HG02885 (cell line): ENCODE results near the gene CDC5L.
A peak's percentile ranks its signal among the peaks of the same experiment; 100 is the strongest.
"Not testable (repeated sequence)": the region's sequence is repeated elsewhere in the genome, so short reads cannot be mapped to it uniquely, and the experiment has no call there.

Source experiments
- ATAC-seq: cut with Tn5 transposase; IDR thresholded peaks from one replicate; pipeline ENCODE4 v1.9.1; 2021; ENCODE audit warnings: mild to moderate bottlenecking; ENCODE audit not compliant: unreplicated experiment, poor library complexity

The CDC5L gene

DNA sequence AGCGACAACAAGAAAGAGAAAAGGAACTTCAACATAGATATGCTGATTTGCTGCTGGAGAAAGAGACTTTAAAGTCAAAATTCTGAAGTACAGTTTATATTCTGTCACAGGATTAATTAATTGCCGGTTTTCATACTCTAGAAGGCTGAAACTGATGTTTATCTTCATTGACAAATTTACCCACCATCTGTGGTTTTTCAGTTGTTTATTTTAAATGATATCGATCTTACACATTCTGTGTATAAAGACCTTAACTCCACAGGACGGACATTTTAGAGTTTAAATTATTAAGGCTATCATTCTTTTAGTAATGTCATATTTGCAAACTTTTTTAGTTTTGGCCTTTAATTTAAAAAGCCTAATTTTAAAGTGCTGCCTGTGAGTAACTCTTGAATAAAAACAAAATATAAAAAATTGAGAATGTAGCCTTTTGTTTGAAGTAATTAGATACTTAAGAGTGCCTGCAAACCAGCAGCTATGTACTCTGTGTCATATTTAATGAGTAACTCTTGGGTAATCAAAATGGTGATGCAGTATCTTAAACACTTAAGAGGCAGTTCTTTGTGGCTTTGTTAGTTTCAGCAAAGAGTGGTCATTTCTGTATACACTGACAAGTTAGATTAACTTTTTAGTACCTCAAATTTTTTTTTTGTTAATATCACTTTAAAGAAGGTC is 59.3 kb downstream of the CDC5L start:
- ATAC-seq: no peak

DNA sequence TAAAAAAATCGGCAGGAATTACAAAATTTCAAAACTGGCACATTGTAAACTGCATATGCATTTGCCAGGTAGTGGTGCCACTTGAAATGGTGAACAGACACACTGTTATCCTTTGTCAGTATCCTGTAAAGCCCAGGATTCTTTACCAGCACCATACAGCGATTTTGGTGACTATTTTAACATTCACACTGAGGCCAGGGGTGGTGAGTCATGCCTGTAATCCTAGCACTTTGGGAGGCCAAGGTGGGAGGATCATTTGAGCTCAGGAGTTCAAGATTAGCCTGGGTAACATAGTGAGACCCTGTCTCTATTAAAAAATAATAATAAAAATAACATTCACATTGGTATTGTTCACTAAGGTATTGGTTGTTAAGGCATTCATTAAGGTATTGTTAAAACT is 61.7 kb downstream of the CDC5L start:
- not testable (repeated sequence) for ATAC-seq

DNA sequence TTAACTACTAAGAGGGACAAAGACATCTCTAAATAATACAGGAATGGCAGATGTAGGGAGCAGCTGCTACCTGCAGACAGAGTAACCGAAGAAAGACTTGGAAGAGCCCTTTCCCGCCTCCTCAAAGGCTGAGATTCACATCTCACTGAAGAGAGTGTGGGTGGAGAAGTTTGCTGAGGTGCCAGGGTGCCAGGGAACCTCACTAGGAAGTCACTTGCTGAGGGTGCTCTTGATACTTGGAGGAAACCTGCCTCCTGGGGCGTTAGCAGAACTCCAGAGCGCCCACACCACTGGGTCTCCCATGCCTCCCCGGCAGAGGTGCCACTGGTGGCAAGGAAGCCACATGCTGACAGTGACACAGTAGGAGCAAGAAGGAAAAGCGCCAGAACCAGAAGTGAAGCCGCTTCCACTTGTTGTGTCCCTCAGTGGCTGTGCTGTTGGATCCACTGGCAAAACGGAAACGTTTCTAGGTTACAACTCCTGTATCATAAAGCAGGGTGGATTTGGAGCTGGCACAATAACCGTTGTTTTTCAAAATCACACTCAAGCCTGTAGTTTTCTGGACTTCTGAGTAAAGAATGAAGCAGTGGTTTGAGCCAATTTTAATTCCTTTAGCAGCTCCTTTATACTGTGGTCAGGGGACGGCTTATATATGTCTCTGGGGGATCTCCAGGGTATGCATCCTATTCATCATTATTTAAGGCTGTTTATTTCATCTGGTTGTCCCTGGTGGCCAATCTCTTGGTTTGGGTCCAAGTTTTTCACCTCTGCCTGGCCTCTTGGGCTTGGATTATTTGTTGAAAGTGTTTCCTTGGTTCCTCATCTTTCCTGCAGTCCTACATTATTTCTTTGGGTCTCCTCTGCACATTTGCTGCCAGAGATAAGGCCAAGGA is 64.5 kb downstream of the CDC5L start:
- ATAC-seq: no peak

DNA sequence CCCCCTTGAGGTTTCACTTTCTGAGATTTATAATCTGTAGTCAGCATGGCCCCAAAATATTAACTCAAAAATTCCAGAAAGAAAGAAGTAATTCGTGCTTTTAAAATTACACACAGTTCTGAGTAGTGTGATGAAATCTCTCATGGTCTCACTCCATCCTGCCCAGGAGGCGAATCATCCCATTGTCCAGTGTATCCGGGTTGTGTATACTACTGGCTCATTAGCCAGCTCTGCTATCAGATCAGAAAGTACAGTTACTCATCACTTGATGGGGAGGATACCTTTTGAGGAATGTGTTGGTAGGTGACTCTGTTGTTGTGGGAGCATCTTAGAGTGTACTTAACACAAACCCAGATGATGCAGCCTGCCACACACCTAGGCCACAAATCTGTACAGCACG is 65.2 kb downstream of the CDC5L start:
- no peak for ATAC-seq

DNA sequence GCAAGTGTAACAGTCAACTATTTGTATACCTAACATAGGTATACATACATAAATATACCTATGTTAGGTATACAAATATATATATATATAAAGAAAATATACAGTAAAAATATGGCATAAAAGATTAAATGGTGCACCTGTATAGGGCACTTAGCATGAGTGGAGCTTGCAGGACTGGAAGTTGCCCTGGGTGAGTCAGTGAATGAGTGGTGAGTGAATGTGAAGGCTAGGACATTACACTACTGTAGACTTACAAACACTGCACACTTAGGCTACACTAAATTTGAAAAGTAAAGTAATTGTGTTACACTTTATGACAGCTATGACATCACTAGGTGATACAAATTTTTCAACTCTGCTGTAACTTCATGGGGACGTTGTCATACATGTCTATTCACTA is 65.6 kb downstream of the CDC5L start:
- no peak for ATAC-seq

DNA sequence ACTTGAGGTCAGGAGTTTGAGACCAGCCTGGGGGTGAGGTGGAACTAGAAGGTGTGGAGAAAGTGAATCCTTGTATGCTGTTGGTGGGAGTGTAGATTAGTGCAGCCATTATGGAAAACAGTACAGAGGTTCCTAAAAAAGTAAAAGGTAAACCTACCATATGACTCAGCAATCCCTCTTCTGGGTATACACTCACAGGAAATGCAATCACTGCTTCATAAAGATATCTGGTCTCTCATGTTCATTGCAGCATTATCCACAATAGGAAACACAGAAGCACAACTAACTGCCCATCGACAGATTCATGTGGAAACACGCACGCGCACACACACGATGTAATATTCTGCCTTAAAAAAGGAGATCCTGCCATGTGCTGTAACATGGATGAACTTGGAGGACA is 66.7 kb downstream of the CDC5L start:
- ATAC-seq: no peak

DNA sequence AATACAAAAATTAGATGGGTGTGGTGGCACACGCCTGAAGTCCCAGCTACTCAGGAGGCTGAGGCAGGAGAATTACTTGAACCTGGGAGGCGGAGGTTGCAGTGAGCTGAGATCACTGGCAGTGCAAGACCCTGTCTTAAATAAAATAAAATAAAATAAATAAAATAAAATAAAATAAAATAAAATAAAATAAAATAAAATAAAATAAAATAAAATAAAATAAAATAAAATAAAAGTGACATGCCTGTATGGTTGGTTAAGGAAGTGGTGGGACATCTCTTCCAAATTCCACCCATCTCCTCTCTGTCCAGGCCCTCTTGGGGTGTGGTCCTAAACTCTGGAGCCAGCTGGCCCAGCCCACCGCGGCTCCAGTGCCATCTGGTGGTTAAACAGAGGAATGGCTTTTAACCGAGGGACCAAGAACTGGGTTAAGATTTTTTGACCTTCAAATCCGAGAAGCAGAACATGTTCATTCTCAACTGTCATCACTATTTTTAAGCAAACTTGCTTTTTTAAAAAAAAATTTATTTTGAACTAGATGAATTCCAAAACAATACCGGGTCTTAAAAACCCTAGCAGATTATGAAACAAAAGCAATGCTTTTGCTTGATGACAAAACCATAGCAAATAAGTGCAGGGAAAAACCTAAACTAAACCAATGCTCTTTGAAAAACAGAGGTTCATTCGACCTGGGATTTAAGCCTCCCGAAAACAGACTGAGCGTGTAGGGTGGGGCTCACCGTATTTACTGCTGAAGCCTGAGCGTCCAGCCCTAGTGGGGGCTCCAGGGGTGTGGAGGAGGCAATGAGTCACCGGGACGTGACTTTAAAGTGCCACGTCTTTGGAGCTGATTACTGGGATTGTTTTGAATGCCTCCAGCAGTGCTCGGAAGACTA is 68.8 kb downstream of the CDC5L start:
- peak; percentile 71 for ATAC-seq

DNA sequence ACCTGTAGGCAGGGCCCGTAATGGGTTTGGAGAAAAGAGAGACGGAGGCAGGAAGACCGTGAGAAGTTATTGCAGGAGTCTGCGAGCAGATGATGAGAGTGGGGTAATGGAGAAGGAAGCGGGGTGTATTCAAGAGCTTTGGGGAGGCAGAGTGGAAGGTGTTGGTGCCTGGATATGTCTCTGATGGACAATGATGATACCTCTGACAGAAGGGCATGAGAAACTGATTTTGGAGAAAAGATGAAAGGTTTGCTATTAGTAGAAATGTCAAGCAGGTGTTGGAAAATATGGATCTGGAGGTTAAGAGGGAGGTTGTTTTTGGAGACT is 69.4 kb downstream of the CDC5L start:
- ATAC-seq: no peak

DNA sequence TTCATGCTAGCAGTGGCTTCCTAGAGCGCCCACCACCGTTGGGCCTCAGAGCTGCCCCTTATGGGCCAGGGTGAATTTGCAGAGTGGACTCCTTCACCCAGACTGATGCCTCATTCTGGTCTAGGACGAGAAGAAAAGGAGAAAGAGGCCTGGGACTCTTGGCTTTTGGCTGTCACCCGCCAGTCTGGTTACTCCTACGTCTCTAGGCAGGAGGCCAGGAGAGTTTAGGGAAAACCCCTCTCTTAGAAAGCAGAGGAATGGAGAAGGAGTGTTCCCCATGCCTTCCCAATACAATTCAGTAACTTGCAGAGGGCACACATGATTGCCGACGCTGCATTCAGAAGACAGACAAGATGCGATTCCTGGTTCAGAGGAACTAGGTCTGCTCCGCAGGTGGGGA is 70.1 kb downstream of the CDC5L start:
- no peak for ATAC-seq

DNA sequence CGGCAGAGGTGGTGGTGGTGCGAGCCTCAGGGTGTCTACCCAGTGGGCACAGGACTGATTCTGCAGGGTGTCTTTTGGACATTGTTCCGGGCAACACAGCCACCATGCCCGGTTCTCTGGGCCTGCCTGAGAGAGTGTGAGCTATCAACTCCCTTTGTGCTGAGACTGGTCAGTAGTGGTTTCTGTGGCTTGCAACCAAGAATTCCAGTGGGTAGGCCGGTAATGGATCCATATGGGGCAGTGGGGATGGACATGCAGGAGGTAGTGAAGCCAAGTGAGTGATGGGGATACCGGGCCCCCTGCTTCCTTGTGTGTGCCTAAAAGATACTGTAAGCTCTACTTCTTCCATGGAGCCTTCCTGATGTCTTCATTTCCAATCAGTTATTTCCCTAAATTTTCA is 71.0 kb downstream of the CDC5L start:
- ATAC-seq: no peak

DNA sequence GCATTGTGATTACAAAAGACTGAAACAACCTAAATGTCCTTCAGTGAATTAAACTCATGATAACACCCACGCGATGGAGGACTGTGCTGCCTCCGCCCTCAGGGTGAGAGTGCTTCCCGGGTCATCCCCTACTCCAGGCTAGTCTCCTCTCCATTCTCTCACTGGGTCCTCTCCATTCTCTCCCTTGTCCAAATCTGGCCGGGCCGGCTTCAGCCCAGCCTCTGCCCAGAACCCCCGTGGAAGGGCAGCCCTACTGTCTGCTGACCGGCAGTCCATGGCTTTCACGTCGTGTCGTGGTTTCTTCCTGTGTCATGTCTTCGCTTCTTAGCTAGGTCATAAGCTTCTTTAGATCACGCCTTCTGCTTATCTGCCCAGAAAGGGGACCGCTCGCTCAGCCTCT is 74.8 kb downstream of the CDC5L start:
- no peak for ATAC-seq

DNA sequence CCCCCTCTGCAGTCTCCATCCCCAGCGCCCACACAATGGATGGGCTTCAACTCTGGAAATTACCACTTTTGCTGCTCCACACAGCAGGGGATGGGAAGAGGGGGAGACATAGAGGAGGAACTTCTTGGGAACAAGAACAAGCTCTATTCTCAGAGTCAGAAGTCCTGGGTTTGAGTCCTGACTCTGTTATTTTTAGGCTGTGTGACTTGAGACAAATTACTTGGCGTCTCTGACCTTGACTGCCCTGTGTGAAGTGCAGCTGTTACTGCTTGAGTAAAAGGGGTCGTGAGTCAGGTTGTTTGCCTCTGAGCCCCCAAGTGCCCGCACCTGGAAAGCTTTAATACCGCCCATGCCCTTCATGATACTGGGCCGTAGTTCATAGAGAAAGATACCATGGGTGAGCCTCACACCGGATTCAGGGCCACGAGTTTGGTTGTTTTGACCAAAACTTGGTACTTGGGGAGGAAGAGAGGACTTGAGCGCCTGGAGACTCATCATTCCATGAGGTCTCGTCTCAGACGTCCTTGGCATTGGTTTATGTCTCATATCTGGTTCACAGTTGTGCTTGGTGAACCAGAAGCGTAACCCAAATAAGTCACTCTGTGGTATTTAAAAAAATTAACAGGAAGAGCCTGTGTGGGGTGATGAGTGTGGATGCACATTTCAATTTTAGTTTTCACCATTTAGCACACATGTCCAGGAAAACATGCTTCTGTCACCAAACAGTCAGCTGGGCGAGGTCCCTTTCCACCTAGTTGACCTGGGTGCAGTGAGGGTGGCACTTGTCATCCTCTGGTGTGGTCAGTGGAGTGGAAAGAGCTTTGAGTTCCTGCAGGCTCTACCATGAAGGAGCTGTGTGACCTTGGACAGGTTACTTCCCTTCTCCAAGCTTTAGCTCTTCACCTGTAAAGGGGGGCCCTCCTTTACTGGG is 75.6 kb downstream of the CDC5L start:
- ATAC-seq: no peak

DNA sequence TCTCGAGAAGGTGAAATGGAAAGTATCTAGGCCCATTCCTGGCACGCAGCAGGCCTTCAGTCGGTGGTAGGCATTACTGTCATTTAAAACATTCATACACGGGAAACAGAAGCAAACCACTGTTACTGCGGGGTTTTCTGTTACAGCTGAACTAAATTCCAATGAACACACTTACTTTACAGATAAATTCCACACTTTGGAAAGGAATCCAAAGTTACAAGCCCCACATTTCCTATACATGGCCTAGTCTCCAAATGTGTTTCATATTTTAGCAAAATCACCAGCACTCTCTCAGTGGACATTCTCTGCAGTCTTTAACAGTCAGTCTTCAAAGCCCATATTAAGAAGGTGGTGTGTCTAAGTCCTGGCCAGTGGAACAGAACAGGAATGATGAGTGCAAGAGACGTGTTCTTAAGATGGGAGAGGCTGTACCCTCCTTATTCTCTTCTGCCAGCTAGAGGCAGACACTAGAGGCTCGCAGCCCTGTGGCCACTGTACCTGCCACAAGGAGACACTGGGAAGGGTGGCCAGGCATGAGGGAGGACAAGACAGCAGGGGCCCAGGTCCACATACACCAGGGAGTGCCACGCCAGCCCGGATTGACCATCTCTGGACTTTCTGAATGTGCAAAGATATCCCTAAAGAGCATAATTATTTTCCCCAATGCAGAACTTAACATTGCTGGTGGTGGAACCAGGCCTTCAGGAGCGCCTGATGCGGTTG is 76.4 kb downstream of the CDC5L start:
- ATAC-seq: no peak

DNA sequence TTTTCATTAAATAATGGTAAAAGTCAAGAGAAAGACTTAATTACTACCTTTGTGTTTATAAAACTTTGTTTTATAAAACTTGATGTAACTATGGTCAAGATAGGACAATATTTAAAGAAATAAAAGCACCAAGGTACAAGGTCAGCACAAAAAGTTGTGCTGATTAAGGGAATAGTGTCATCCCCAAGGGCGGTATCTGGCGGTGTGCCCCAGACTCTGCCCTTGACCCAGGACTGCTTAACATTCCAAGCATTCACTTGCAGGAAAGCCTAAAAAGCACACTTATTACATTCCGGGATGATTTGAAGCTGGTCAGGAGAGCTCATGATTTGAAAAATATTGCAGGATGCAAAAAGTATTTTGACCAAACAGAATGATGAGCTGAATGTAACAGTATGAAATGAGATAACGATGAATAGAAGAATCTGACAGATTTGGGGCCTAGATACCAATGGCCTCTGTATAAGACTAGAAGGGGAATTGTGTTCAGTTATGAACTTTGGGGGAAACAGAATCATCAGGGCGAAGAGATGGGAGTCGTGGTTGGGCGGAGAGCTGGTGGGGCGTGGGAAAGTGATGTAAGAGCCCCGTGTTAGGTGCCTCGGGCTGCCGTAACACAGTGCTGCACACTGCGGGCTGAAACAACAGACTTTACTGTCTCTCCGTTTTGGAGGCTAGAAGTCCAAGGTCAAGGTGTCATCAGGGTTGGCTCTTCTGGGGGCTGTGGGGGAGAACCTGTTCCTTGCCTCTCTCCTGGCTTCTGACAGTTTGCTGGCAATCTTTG is 77.2 kb downstream of the CDC5L start:
- no peak for ATAC-seq

DNA sequence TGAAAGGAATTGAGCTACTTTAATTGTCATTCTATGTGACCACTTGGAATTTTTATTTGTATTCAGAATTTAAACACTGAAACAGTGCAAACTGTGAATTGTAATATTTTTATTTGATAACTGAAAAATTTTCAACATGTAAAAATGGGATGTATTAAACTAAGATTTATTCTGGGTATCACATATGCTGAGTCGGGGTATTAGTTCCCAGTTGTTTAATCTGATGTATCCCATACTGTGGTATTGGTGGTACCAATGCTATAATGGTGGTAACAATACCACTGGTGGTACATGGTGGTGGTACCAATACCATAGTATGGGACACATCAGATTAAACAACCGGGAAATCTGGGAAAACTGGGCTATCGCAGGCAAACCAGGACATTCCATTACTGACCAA is 79.4 kb downstream of the CDC5L start:
- ATAC-seq: no peak

DNA sequence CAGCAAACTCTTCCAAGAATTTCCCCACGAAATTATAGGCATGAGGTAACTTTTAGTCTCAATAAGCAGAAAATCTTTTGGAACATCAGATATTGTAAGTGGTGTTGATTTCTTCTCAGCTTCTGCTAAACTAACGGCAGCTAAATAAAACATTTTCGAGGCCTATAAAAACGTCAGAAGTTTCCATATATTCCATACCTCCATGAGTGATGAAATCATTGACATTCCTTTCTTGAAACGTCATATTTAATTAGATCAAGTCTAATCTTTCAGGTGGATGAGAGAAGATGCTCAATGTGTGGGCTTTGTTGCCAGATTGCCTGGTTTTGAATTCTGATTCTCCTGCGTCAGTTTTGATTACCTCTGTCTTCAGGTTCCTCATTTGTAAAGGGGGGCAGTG is 81.3 kb downstream of the CDC5L start:
- ATAC-seq: no peak

DNA sequence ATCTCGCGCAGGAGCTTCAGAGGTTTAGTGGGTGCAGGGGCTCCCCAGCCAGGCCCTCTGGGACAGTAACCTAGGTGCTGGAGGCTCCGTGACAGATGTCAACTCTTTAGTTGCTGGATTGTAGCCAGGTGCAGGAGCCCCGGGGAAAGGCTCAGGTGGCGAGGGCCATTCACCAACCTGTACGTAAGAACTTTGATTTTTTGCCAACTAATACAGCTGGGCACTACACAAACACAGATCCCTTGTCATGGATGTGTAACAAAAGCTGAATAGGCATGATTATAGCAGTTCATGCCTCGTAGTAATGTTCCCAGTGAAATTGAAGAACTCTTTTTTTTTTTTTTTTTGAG is 82.6 kb downstream of the CDC5L start:
- no peak for ATAC-seq

DNA sequence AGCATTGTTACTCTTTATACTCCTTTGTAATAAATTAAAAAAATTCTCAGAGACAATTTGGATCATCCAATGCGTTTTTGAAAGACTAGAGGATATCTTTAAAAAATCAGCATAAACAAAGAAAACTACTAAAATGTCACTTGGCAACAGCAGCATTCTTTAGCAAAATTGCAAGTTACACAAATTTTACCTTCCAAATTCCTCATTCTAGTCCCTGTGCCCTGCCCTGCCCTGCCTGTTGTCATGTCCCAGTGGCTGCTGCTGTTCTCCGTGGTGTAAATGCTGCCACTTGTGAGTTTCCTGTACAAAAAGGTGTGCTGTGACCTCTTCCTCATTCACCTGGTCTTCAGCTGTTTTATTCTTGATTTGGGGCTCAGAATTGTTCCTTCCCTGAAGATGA is 83.2 kb downstream of the CDC5L start:
- ATAC-seq: no peak
